ENCODE measurements around the gene EEF1AKMT4. TPM values are rescaled to one million over a fixed set of nuclear protein-coding genes. Genes with fewer than 3 reads are reported as not detected.
A peak's percentile ranks its signal among the peaks of the same experiment; 100 is the strongest.

Gene EEF1AKMT4
- total and polyA plus RNA-seq, 10 of the 15 experiments (the other 5 are each of a cell fraction or from before 2014, with no cell fraction given), result 7.5 to 26.8 (median 18.3) TPM

DNA sequence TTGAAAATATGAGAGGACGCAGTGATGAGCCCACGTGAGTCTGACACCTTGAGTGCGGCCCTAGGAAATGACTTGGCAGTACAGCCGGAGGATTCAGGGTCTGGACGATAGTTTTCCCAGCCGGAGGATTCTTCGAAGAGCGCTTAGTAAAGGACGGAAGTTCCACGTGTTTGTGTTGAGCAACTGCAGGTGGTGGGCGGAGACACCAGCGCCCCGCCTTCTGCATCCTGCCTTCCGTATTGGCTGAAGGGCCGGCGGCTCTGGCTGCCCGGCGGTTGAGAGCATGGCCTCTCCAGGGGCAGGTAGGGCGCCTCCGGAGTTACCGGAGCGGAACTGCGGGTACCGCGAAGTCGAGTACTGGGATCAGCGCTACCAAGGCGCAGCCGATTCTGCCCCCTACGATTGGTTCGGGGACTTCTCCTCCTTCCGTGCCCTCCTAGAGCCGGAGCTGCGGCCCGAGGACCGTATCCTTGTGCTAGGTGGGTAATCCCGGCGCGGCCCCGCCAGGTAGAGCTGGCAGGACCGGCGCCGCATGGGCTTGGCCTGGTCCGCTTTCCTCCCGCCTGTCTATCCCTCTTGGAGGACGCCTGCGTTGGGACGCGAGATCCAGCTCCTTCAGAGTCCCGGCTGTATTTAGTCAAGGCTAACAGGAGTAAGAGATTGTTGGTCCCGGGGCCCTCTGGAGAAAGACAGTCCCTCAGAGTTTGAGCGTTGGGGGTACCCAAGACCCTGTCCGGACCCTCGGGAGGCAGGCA is at the start of gene EEF1AKMT4 (continued):
- TF ChIP-seq CEBPB (IDR thresholded peaks at IDR 0.05; ENCODE audit: borderline replicate concordance in 1 of 2, low read depth in 2 of 2, low read length in 2 of 2) (peak in 1 of 2 experiments; percentile 93; a peak in 2 of 4 replicates), TAF1 (IDR thresholded peaks at IDR 0.05; ENCODE audit: borderline replicate concordance, low read depth, low read length) (peak; percentile 53), MXI1 (IDR thresholded peaks at IDR 0.05; ENCODE audit: low read depth, low read length) (peak; percentile 100), ZBED1 (IDR thresholded peaks at IDR 0.05; ENCODE audit: borderline replicate concordance) (no peak), FOXK2 (IDR thresholded peaks at IDR 0.05) (peak; percentile 87), ATF7 (IDR thresholded peaks at IDR 0.05; ENCODE audit: low read depth) (0 out of 2 replicates have a peak, but pooled peaks have one; percentile 12), CHD2 (IDR thresholded peaks at IDR 0.05; ENCODE audit: borderline replicate concordance, low read depth, low read length) (0 out of 2 replicates have a peak, but pooled peaks have one; percentile 17), SRF (IDR thresholded peaks at IDR 0.05; ENCODE audit: low read depth in 2 of 2, low read length in 2 of 2) (0 out of 4 replicates have a peak, but pooled peaks of 1 of the 2 experiments have one; percentile 33), POLR2AphosphoS5 (IDR thresholded peaks at IDR 0.05; ENCODE audit: low read length) (no peak)
- TF ChIP-seq, protein P1, sequence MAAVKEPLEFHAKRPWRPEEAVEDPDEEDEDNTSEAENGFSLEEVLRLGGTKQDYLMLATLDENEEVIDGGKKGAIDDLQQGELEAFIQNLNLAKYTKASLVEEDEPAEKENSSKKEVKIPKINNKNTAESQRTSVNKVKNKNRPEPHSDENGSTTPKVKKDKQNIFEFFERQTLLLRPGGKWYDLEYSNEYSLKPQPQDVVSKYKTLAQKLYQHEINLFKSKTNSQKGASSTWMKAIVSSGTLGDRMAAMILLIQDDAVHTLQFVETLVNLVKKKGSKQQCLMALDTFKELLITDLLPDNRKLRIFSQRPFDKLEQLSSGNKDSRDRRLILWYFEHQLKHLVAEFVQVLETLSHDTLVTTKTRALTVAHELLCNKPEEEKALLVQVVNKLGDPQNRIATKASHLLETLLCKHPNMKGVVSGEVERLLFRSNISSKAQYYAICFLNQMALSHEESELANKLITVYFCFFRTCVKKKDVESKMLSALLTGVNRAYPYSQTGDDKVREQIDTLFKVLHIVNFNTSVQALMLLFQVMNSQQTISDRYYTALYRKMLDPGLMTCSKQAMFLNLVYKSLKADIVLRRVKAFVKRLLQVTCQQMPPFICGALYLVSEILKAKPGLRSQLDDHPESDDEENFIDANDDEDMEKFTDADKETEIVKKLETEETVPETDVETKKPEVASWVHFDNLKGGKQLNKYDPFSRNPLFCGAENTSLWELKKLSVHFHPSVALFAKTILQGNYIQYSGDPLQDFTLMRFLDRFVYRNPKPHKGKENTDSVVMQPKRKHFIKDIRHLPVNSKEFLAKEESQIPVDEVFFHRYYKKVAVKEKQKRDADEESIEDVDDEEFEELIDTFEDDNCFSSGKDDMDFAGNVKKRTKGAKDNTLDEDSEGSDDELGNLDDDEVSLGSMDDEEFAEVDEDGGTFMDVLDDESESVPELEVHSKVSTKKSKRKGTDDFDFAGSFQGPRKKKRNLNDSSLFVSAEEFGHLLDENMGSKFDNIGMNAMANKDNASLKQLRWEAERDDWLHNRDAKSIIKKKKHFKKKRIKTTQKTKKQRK (IDR thresholded peaks at IDR 0.05; ENCODE audit: low read depth, low read length), result no peak
- TF ChIP-seq, protein P2, sequence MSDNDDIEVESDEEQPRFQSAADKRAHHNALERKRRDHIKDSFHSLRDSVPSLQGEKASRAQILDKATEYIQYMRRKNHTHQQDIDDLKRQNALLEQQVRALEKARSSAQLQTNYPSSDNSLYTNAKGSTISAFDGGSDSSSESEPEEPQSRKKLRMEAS (IDR thresholded peaks at IDR 0.05; ENCODE audit: low read depth, low read length), result peak; percentile 99
- TF ChIP-seq, protein P3, sequence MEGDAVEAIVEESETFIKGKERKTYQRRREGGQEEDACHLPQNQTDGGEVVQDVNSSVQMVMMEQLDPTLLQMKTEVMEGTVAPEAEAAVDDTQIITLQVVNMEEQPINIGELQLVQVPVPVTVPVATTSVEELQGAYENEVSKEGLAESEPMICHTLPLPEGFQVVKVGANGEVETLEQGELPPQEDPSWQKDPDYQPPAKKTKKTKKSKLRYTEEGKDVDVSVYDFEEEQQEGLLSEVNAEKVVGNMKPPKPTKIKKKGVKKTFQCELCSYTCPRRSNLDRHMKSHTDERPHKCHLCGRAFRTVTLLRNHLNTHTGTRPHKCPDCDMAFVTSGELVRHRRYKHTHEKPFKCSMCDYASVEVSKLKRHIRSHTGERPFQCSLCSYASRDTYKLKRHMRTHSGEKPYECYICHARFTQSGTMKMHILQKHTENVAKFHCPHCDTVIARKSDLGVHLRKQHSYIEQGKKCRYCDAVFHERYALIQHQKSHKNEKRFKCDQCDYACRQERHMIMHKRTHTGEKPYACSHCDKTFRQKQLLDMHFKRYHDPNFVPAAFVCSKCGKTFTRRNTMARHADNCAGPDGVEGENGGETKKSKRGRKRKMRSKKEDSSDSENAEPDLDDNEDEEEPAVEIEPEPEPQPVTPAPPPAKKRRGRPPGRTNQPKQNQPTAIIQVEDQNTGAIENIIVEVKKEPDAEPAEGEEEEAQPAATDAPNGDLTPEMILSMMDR (IDR thresholded peaks at IDR 0.05 in 2 of 3, conservative IDR thresholded peaks at IDR 0.05 in 1 of 3; ENCODE audit: control insufficient read depth in 2 of 3, extremely low read depth in 1 of 3, insufficient read depth in 1 of 3, low read depth in 3 of 3, low read length in 3 of 3), result peak; percentile 22 to 26 (median 23); a peak in 4 of 6 replicates
